Gastroesophageal sphincter (tissue), 4 donors: Measurements from ENCODE around the gene PRUNE2. TPM values are rescaled to one million over a fixed set of nuclear protein-coding genes. Genes with fewer than 3 reads are reported as not detected.

ENCODE experiments used
- ATAC-seq: fragments of 150-250 bp; one replicate; pipeline ENCODE4 v1.9.1; 2016; ENCODE audit warnings: mild to moderate bottlenecking, moderate library complexity
- H3K27ac ChIP-seq, 4 donors: fragments of 200-600 bp; sonication (generic) in 3 of 4; 1 replicate in 3 of 4; 2 replicates in 1 of 4; pipeline ENCODE4 v1.5.1; 2016 to 2019
- H3K27me3 ChIP-seq: fragments of 200-600 bp; sonication (generic); one replicate; pipeline ENCODE4 v1.5.1; 2019
- H3K36me3 ChIP-seq, 2 donors: fragments of 200-600 bp; sonication (generic); one replicate each; pipeline ENCODE4 v1.5.1; 2019; ENCODE audit warnings: control low read depth in 1 of 2
- H3K4me1 ChIP-seq, 3 donors: fragments of 200-600 bp; sonication (generic); 1 replicate in 2 of 3; 2 replicates in 1 of 3; pipeline ENCODE4 v1.5.1; 2016 to 2019; ENCODE audit warnings: control low read depth in 2 of 3
- H3K4me3 ChIP-seq, 2 donors: fragments of 200-600 bp; sonication (generic); one replicate each; pipeline ENCODE4 v1.5.1; 2019; ENCODE audit warnings: mild to moderate bottlenecking in 1 of 2, moderate library complexity in 1 of 2
- H3K9me3 ChIP-seq, 3 donors: fragments of 200-600 bp; sonication (generic); one replicate each; pipeline ENCODE4 v1.5.1; 2017 to 2019; ENCODE audit warnings: control low read depth in 2 of 3
- CTCF ChIP-seq, 4 experiments: fragments of 200-600 bp in 2 of 4; fragments of 450-650 bp in 2 of 4; sonication (generic) in 1 of 4; IDR thresholded peaks; one replicate each; pipeline ENCODE4 v1.5.1; 2017 to 2019; ENCODE audit warnings: antibody characterized with exemption in 4 of 4, mild to moderate bottlenecking in 2 of 4, moderate library complexity in 2 of 4
- EP300 ChIP-seq: sonication (generic); formaldehyde crosslinking; IDR thresholded peaks from one replicate; pipeline ENCODE4 v1.6.1; 2017; ENCODE audit warnings: antibody characterized with exemption, mild to moderate bottlenecking
- POLR2A ChIP-seq, 2 donors: fragments of 450-650 bp; IDR thresholded peaks; one replicate each; pipeline ENCODE4 v1.6.1; 2017; ENCODE audit warnings: antibody characterized with exemption in 2 of 2, mild to moderate bottlenecking in 2 of 2, moderate library complexity in 1 of 2
- POLR2AphosphoS5 ChIP-seq: sonication (generic); formaldehyde crosslinking; IDR thresholded peaks from one replicate; pipeline ENCODE4 v1.6.1; 2017; ENCODE audit warnings: antibody characterized with exemption
- WGBS, 2 donors: methylation state at CpG; one replicate each; pipeline ENCODE4 v1.1.5; 2018; ENCODE audit warnings: low coverage in 1 of 2; 5-methylcytosine and 5-hydroxymethylcytosine counted together
- total RNA-seq, 4 donors: library from RNA; depleted of rRNA; stranded (reverse); fragments of >200 nt; gene quantifications; one replicate each; pipeline ENCODE4 v1.1.0, GENCODE V29; 2016

PRUNE2 gene
- total RNA-seq, 4 donors from 2014 or later = 561 to 930 (median 763) TPM

GRCh38 chr9:76787677-76788076 is 118.2 kb downstream of the PRUNE2 start:
- Histone ChIP-seq H3K27me3 (no peaks in the 10 kb centered on the region), H3K4me1 (peaks cover 0 to 16% (median 0%) of the 10 kb centered on the region in 3 donors), H3K36me3 (peaks cover 0 to 38% of the 10 kb centered on the region in 2 donors), H3K27ac (no peak overlapping the region), H3K4me3 (no peak overlapping the region), H3K9me3 (no peaks in the 10 kb centered on the region)
- TF ChIP-seq EP300 (no peak), CTCF (IDR thresholded peaks at IDR 0.05) (no peak)
- WGBS, 2 donors = 93 to 94% methylated on average over 8 to 11 of the region's 11 CpGs
- no peak for ATAC-seq

GRCh38 chr9:76785501-76785900 is 120.4 kb downstream of the PRUNE2 start:
- TF ChIP-seq CTCF (IDR thresholded peaks at IDR 0.05) (no peak), EP300 (no peak), POLR2AphosphoS5 (no peak), POLR2A (IDR thresholded peaks at IDR 0.05) (no peak)
- no peak for ATAC-seq
- Histone ChIP-seq H3K27ac (no peak overlapping the region), H3K36me3 (peaks cover 0 to 40% of the 10 kb centered on the region in 2 donors), H3K4me1 (peaks cover 0 to 16% (median 0%) of the 10 kb centered on the region in 3 donors), H3K27me3 (no peaks in the 10 kb centered on the region), H3K4me3 (no peak overlapping the region), H3K9me3 (no peaks in the 10 kb centered on the region)
- WGBS, 2 donors = 78 to 100% methylated on average over 1 of the region's 1 CpG

- no peaks in the 10 kb centered on the region for H3K9me3 ChIP-seq
- peaks cover 0 to 16% (median 0%) of the 10 kb centered on the region in 3 donors for H3K4me1 ChIP-seq
- no peaks in the 10 kb centered on the region for H3K27me3 ChIP-seq
- peaks cover 0 to 38% of the 10 kb centered on the region in 2 donors for H3K36me3 ChIP-seq
- no peak for TF ChIP-seq POLR2A (IDR thresholded peaks at IDR 0.05)
- no peak for TF ChIP-seq CTCF (IDR thresholded peaks at IDR 0.05)
- no peak for TF ChIP-seq POLR2AphosphoS5
- TF ChIP-seq EP300 = no peak
- no peak overlapping the region for H3K27ac ChIP-seq
- no peak for ATAC-seq
- H3K4me3 ChIP-seq = no peak overlapping the region
Measured at GRCh38 chr9:76784881-76785280, 121.0 kb downstream of the PRUNE2 start.

GRCh38 chr9:76772686-76773445 is 133.0 kb downstream of the PRUNE2 start:
- WGBS, 2 donors = 46 to 60% methylated on average over 3 to 4 of the region's 5 CpGs
- Histone ChIP-seq H3K27ac (peak overlapping the region in 1 of 4 donors; percentile 42), H3K9me3 (no peaks in the 10 kb centered on the region), H3K27me3 (no peaks in the 10 kb centered on the region), H3K36me3 (peaks cover 0 to 6% of the 10 kb centered on the region in 2 donors), H3K4me3 (no peak overlapping the region), H3K4me1 (peaks cover 0 to 43% (median 0%) of the 10 kb centered on the region in 3 donors)
- ATAC-seq = no peak
- TF ChIP-seq POLR2A (IDR thresholded peaks at IDR 0.05) = no peak
- TF ChIP-seq EP300 = no peak
- no peak for TF ChIP-seq POLR2AphosphoS5
- no peak for TF ChIP-seq CTCF (IDR thresholded peaks at IDR 0.05)

- no peak for ATAC-seq
- Histone ChIP-seq H3K27ac (no peak overlapping the region), H3K27me3 (no peaks in the 10 kb centered on the region), H3K4me3 (no peak overlapping the region), H3K36me3 (peaks cover 0 to 31% of the 10 kb centered on the region in 2 donors), H3K9me3 (no peaks in the 10 kb centered on the region), H3K4me1 (peaks cover 0 to 28% (median 0%) of the 10 kb centered on the region in 3 donors)
- TF ChIP-seq POLR2A (IDR thresholded peaks at IDR 0.05) (no peak), POLR2AphosphoS5 (no peak)
- WGBS, 2 donors = 63 to 79% methylated on average over 3 of the region's 3 CpGs
Measured at GRCh38 chr9:76766126-76766525, 139.8 kb downstream of the PRUNE2 start.
